Mucosa of stomach (tissue), 1 donor: ENCODE results near the gene FAM72C.
"Not testable (repeated sequence)": the region's sequence is repeated elsewhere in the genome, so short reads cannot be mapped to it uniquely, and the experiment has no call there.

Experiments
- H3K27me3 ChIP-seq: one replicate; pipeline ENCODE4 v1.7.0; 2013; ENCODE audit warnings: mild to moderate bottlenecking, low read length; ENCODE audit not compliant: control insufficient read depth, insufficient read depth
- H3K36me3 ChIP-seq: one replicate; pipeline ENCODE4 v1.7.0; 2013; ENCODE audit warnings: low read length; ENCODE audit not compliant: control insufficient read depth, insufficient read depth
- H3K4me1 ChIP-seq: one replicate; pipeline ENCODE4 v1.7.0; 2013; ENCODE audit warnings: mild to moderate bottlenecking, low read length; ENCODE audit not compliant: control insufficient read depth, insufficient read depth
- H3K4me3 ChIP-seq: one replicate; pipeline ENCODE4 v1.7.0; 2013; ENCODE audit warnings: low read length
- H3K9ac ChIP-seq: one replicate; pipeline ENCODE4 v1.7.0; 2013; ENCODE audit warnings: mild to moderate bottlenecking, low read length, moderate library complexity
- H3K9me3 ChIP-seq: one replicate; pipeline ENCODE4 v1.7.0; 2013; ENCODE audit warnings: mild to moderate bottlenecking, low read length, moderate library complexity; ENCODE audit not compliant: control insufficient read depth
- donor health status: Pancreatic carcinoma.

FAM72C gene

GRCh38 chr1:143936457-143937115, 35.2 kb downstream of the FAM72C start:
- H3K27me3 ChIP-seq, H3K36me3 ChIP-seq, H3K4me1 ChIP-seq, H3K4me3 ChIP-seq, H3K9me3 ChIP-seq, H3K9ac ChIP-seq: not testable (repeated sequence)

- H3K9me3 ChIP-seq, H3K4me1 ChIP-seq, H3K36me3 ChIP-seq, H3K27me3 ChIP-seq, H3K4me3 ChIP-seq, H3K9ac ChIP-seq: not testable (repeated sequence)
Observed at GRCh38 chr1:143919127-143919526, 52.7 kb downstream of the FAM72C start.

GRCh38 chr1:143918552-143918951, 53.2 kb downstream of the FAM72C start:
- H3K4me3 ChIP-seq, H3K36me3 ChIP-seq, H3K4me1 ChIP-seq, H3K27me3 ChIP-seq, H3K9me3 ChIP-seq, H3K9ac ChIP-seq: not testable (repeated sequence)

GRCh38 chr1:143913705-143914104, 58.1 kb downstream of the FAM72C start:
- H3K4me3 ChIP-seq, H3K9ac ChIP-seq, H3K27me3 ChIP-seq, H3K36me3 ChIP-seq, H3K4me1 ChIP-seq, H3K9me3 ChIP-seq: not testable (repeated sequence)
